Transverse colon (tissue), 3 donors: ENCODE data around the gene DES.

ENCODE experiments used
- POLR2A ChIP-seq: fragments of 450-650 bp; IDR thresholded peaks from one replicate; pipeline ENCODE4 v1.6.1; 2016; ENCODE audit warnings: antibody characterized with exemption, mild to moderate bottlenecking, moderate library complexity
- TF ChIP-seq, protein P1 (sequence below), 5 experiments: fragments of 200-600 bp in 3 of 5; fragments of 450-650 bp in 2 of 5; sonication (generic) in 3 of 5; IDR thresholded peaks; 1 replicate in 2 of 5; 2 replicates in 3 of 5; pipeline ENCODE4 v1.5.1; 2016 to 2017; ENCODE audit warnings: antibody characterized with exemption in 5 of 5, inconsistent platforms in 3 of 5, mild to moderate bottlenecking in 2 of 5, moderate library complexity in 1 of 5

DNA sequence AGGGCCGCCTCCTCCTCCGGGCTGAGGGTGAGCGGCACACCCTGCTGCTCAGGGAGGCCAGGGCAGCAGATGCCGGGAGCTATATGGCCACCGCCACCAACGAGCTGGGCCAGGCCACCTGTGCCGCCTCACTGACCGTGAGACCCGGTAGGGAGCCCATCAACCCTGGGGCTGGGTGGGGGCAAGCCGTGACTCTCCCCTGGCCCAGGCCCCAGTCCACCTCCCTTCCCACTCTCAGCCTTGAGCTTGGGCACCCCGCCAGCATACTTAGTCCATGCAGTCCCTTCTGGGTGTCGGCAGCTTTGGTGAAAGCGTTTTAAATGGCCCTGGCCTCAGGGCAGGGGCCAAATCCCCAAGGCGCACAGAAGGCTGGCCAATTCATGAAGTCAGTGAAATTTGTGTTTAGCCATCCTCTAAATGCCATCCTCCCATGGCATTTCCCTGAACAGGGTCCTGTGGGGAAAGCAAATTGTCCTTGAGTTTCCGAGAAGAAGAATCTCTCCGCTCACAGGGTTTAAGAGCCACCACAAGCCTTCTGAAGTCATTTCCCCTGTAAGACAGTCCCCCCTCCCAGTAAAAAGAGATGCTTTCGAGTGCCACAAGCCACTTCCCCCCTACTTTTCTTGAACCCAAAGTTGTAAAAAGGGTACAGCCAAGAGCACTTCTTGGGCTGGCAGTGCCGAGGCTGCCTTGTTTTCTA lies 33.6 kb downstream of the DES start:
- TF ChIP-seq POLR2A: no peak
- TF ChIP-seq, protein P1, sequence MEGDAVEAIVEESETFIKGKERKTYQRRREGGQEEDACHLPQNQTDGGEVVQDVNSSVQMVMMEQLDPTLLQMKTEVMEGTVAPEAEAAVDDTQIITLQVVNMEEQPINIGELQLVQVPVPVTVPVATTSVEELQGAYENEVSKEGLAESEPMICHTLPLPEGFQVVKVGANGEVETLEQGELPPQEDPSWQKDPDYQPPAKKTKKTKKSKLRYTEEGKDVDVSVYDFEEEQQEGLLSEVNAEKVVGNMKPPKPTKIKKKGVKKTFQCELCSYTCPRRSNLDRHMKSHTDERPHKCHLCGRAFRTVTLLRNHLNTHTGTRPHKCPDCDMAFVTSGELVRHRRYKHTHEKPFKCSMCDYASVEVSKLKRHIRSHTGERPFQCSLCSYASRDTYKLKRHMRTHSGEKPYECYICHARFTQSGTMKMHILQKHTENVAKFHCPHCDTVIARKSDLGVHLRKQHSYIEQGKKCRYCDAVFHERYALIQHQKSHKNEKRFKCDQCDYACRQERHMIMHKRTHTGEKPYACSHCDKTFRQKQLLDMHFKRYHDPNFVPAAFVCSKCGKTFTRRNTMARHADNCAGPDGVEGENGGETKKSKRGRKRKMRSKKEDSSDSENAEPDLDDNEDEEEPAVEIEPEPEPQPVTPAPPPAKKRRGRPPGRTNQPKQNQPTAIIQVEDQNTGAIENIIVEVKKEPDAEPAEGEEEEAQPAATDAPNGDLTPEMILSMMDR (IDR thresholded peaks at IDR 0.05): no peak
